GM23338 (cell line): ENCODE results near the gene GRIN2A. TPM values are rescaled to one million over a fixed set of nuclear protein-coding genes. Genes with fewer than 3 reads are reported as not detected.

Experiments used
- ATAC-seq: fragments of 200-7000 bp; cut with Tn5 transposase; 3 replicates; pipeline ENCODE4 v1.9.1; 2020
- DNase-seq: peaks from one replicate; pipeline ENCODE4 v3.0.0-alpha.2; 2015; ENCODE audit warnings: low spot score
- H2AFZ ChIP-seq: fragments of 200-600 bp; sonication (generic); 2 replicates; pipeline ENCODE4 v1.8.0; 2016; ENCODE audit warnings: antibody characterized with exemption, mild to moderate bottlenecking, moderate library complexity
- H3F3A ChIP-seq: fragments of 200-600 bp; sonication (generic); replicated peaks from 2 replicates; pipeline ENCODE4 v1.8.0; 2017; ENCODE audit warnings: antibody characterized with exemption, mixed run types, low read depth
- H3K27ac ChIP-seq: fragments of 200-600 bp; sonication (generic); 2 replicates; pipeline ENCODE4 v1.6.1; 2016; ENCODE audit warnings: low read depth
- H3K27me3 ChIP-seq: fragments of 200-600 bp; sonication (generic); 2 replicates; pipeline ENCODE4 v1.8.0; 2016; ENCODE audit warnings: mild to moderate bottlenecking, mixed run types, moderate library complexity; ENCODE audit not compliant: insufficient read depth
- H3K36me3 ChIP-seq: fragments of 200-600 bp; sonication (generic); 2 replicates; pipeline ENCODE4 v1.8.0; 2016; ENCODE audit warnings: mild to moderate bottlenecking; ENCODE audit not compliant: insufficient read depth
- H3K4me1 ChIP-seq: fragments of 200-600 bp; sonication (generic); 2 replicates; pipeline ENCODE4 v1.8.0; 2016; ENCODE audit warnings: mild to moderate bottlenecking, moderate library complexity; ENCODE audit not compliant: insufficient read depth
- H3K4me2 ChIP-seq: fragments of 200-600 bp; sonication (generic); 2 replicates; pipeline ENCODE4 v1.7.1; 2017; ENCODE audit warnings: mixed run types
- H3K4me3 ChIP-seq: fragments of 200-600 bp; sonication (generic); 2 replicates; pipeline ENCODE4 v1.6.1; 2016; ENCODE audit warnings: mixed run types
- H3K79me2 ChIP-seq: fragments of 200-600 bp; sonication (generic); replicated peaks from 2 replicates; pipeline ENCODE4 v1.8.0; 2017; ENCODE audit warnings: mild to moderate bottlenecking; ENCODE audit not compliant: insufficient read depth
- H3K9me2 ChIP-seq: fragments of 200-600 bp; sonication (generic); 2 replicates; pipeline ENCODE4 v1.8.0; 2017; ENCODE audit not compliant: insufficient read depth
- H4K20me1 ChIP-seq: fragments of 200-600 bp; sonication (generic); replicated peaks from 2 replicates; pipeline ENCODE4 v1.8.0; 2017; ENCODE audit warnings: mild to moderate bottlenecking; ENCODE audit not compliant: insufficient read depth
- H3K27ac Mint-ChIP-seq: 2 replicates; pipeline ENCODE4 v1.8.0; 2020; ENCODE audit warnings: inconsistent platforms, mild to moderate bottlenecking, moderate library complexity, mixed read lengths
- H3K27me3 Mint-ChIP-seq: 3 replicates; pipeline ENCODE4 v1.8.0; 2022; ENCODE audit warnings: low read depth, mild to moderate bottlenecking, moderate library complexity, mixed read lengths, inconsistent platforms; ENCODE audit not compliant: insufficient read depth, poor library complexity
- H3K36me3 Mint-ChIP-seq: 3 replicates; pipeline ENCODE4 v1.8.0; 2021; ENCODE audit warnings: low read depth, mild to moderate bottlenecking, inconsistent platforms, moderate library complexity, mixed read lengths
- H3K4me1 Mint-ChIP-seq: 3 replicates; pipeline ENCODE4 v1.8.0; 2020; ENCODE audit warnings: mild to moderate bottlenecking, inconsistent platforms, mixed read lengths
- H3K4me3 Mint-ChIP-seq: 3 replicates; pipeline ENCODE4 v1.8.0; 2021; ENCODE audit warnings: moderate library complexity, mild to moderate bottlenecking, inconsistent platforms, mixed read lengths
- H3K9me3 Mint-ChIP-seq: 3 replicates; pipeline ENCODE4 v1.8.0; 2020; ENCODE audit warnings: moderate library complexity, mild to moderate bottlenecking, inconsistent platforms, mixed read lengths
- CREB1 ChIP-seq: fragments of 250-450 bp; sonication (Bioruptor Pico); IDR thresholded peaks from 2 replicates; pipeline ENCODE4 v1.5.0; 2020; ENCODE audit warnings: low read depth, mild to moderate bottlenecking, moderate library complexity
- CTCF ChIP-seq, 2 experiments: fragments of 200-600 bp in 1 of 2; sonication (generic) in 1 of 2; conservative IDR thresholded peaks; 2 replicates each; pipeline versions ENCODE4 v1.5.1 to v1.6.1; 2016 to 2017; ENCODE audit warnings: antibody characterized with exemption in 2 of 2, low read depth in 2 of 2, mild to moderate bottlenecking in 2 of 2, moderate library complexity in 1 of 2
- ETS1 ChIP-seq: IDR thresholded peaks from 2 replicates; pipeline ENCODE4 v1.6.1; 2016; ENCODE audit warnings: antibody characterized with exemption
- EZH2 ChIP-seq: fragments of 200-600 bp; sonication (generic); IDR thresholded peaks from one replicate; pipeline ENCODE4 v1.8.0; 2017; ENCODE audit warnings: antibody characterized with exemption, mild to moderate bottlenecking, low read depth; ENCODE audit not compliant: unreplicated experiment
- EZH2phosphoT487 ChIP-seq: fragments of 200-600 bp; sonication (generic); IDR thresholded peaks from one replicate; pipeline ENCODE4 v1.8.1; 2018; ENCODE audit warnings: antibody characterized with exemption; ENCODE audit not compliant: unreplicated experiment
- JUNB ChIP-seq: IDR thresholded peaks from one replicate; pipeline ENCODE4 v1.6.1; 2016; ENCODE audit warnings: antibody characterized with exemption; ENCODE audit not compliant: unreplicated experiment
- NANOG ChIP-seq: IDR thresholded peaks from 2 replicates; pipeline ENCODE4 v1.6.1; 2016; ENCODE audit warnings: antibody characterized with exemption, borderline replicate concordance
- REST ChIP-seq: IDR thresholded peaks from one replicate; pipeline ENCODE4 v1.6.1; 2018; ENCODE audit warnings: antibody characterized with exemption; ENCODE audit not compliant: unreplicated experiment
- STAT1 ChIP-seq: IDR thresholded peaks from one replicate; pipeline ENCODE4 v1.6.1; 2016; ENCODE audit warnings: antibody characterized with exemption; ENCODE audit not compliant: unreplicated experiment
- ZNF114 ChIP-seq: fragments of 250-450 bp; sonication (Bioruptor Pico); IDR thresholded peaks from 2 replicates; pipeline ENCODE4 v1.5.0; 2020; ENCODE audit warnings: mild to moderate bottlenecking, moderate library complexity
- ZNF331 ChIP-seq: fragments of 250-450 bp; sonication (Bioruptor Pico); IDR thresholded peaks from 2 replicates; pipeline ENCODE4 v1.5.0; 2020; ENCODE audit warnings: low read depth, mild to moderate bottlenecking, moderate library complexity
- ZNF462 ChIP-seq: fragments of 250-450 bp; sonication (Bioruptor Pico); IDR thresholded peaks from 2 replicates; pipeline ENCODE4 v1.5.0; 2020; ENCODE audit warnings: mild to moderate bottlenecking, moderate library complexity
- polyA plus RNA-seq: library from polyadenylated mRNA; unstranded; fragments of >200 nt; fragmentation: Nextera tagmentation; extraction: Ambion mirVana; gene quantifications from 2 replicates; pipeline ENCODE4 v1.2.1, GENCODE V29; 2016
- total RNA-seq: library from RNA; depleted of rRNA; stranded (reverse); fragments of >200 nt; shearing (Covaris generic); gene quantifications from 2 replicates; pipeline ENCODE4 v1.2.3, GENCODE V29; 2014

GRIN2A gene
- total and polyA plus RNA-seq, 2 experiments from 2014 or later = 0.89 to 5.1 TPM

- TF ChIP-seq ZNF462 = no peak
These were observed 357.8 kb downstream of the GRIN2A start (continued) for GRCh38 chr16:9824200-9825068.

GRCh38 chr16:9823510-9823909 lies 358.7 kb downstream of the GRIN2A start:
- ATAC-seq (no peak), DNase-seq (no peak)
- Histone ChIP-seq H3K4me2 (no peak overlapping the region), H3K27ac (no peak overlapping the region), H3K36me3 (no peaks in the 10 kb centered on the region), H3K27me3 (no peaks in the 10 kb centered on the region), H2AFZ (no peak overlapping the region), H3K9me2 (no peaks in the 10 kb centered on the region), H3K4me1 (peaks cover 48% of the 10 kb centered on the region), H3K4me3 (no peak overlapping the region), H3K79me2 (no peaks in the 10 kb centered on the region), H4K20me1 (no peaks in the 10 kb centered on the region), H3F3A (no peaks in the 10 kb centered on the region)
- no peaks in the 10 kb centered on the region for H3K36me3 Mint-ChIP-seq
- H3K4me1 Mint-ChIP-seq = peaks cover 61% of the 10 kb centered on the region
- H3K27ac Mint-ChIP-seq = no peak overlapping the region
- H3K4me3 Mint-ChIP-seq = no peak overlapping the region
- no peaks in the 10 kb centered on the region for H3K9me3 Mint-ChIP-seq
- H3K27me3 Mint-ChIP-seq = peaks cover 26% of the 10 kb centered on the region
- TF ChIP-seq NANOG (no peak), ZNF331 (CRISPR knock-in tag) (no peak), ETS1 (no peak), REST (no peak), EZH2 (no peak), JUNB (no peak), CREB1 (CRISPR knock-in tag) (no peak), CTCF (conservative IDR thresholded peaks at IDR 0.05; ENCODE audit: low read depth in 2 of 2) (no peak), ZNF114 (CRISPR knock-in tag) (no peak), STAT1 (no peak), EZH2phosphoT487 (no peak)
